ENCODE measurements around the gene RLN1. TPM values are rescaled to one million over a fixed set of nuclear protein-coding genes. Genes with fewer than 3 reads are reported as not detected.
A peak's percentile ranks its signal among the peaks of the same experiment; 100 is the strongest.

The RLN1 gene
- total RNA-seq, 1 donor from 2014 or later = not detected

DNA sequence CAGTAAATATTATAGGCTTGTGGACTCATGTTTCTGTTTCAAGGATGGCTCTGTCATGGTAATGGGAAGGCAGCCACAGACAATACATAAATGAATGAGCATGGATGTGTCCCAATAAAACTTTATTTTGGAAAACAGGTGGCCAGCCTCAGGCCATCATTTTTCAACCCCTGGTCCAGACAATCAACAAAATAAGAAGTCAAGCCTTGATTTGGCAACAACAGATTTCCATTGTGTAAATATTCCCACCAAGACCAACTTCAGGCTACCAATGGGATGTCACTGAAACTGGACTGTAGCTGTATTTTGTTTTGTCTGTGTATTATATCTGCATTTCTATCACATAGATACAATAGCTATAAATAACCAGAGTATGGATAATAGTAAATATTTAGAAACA is 20.7 kb upstream of the RLN1 start:
- no peaks in the 10 kb centered on the region for H3K27me3 ChIP-seq (ENCODE audit: insufficient read depth, low read length)
- no peak overlapping the region for H3K4me3 ChIP-seq (ENCODE audit: insufficient read depth, low read depth, low read length)
- no peaks in the 10 kb centered on the region for H3K9me3 ChIP-seq (ENCODE audit: insufficient read depth, low read depth, low read length)
- no peak overlapping the region for H3K4me2 ChIP-seq (ENCODE audit: low read length)
- Mint-ChIP-seq H3K27ac (ENCODE audit: unreplicated experiment) (no peak overlapping the region), H3K27me3 (ENCODE audit: low read depth, unreplicated experiment) (no peaks in the 10 kb centered on the region), H3K4me1 (ENCODE audit: low read depth, unreplicated experiment) (peaks cover 11% of the 10 kb centered on the region), H3K36me3 (ENCODE audit: low read depth, unreplicated experiment) (no peaks in the 10 kb centered on the region), H3K9me3 (ENCODE audit: unreplicated experiment) (peaks cover 4% of the 10 kb centered on the region), H3K4me3 (ENCODE audit: unreplicated experiment) (no peak overlapping the region)
- no peaks in the 10 kb centered on the region for H3K79me2 ChIP-seq (ENCODE audit: insufficient read depth, low read length)
- DNase-seq (ENCODE audit: low read depth) = no peak
- peaks cover 4% of the 10 kb centered on the region for H3K36me3 ChIP-seq (ENCODE audit: insufficient read depth, low read length)
- TF ChIP-seq, protein P1, sequence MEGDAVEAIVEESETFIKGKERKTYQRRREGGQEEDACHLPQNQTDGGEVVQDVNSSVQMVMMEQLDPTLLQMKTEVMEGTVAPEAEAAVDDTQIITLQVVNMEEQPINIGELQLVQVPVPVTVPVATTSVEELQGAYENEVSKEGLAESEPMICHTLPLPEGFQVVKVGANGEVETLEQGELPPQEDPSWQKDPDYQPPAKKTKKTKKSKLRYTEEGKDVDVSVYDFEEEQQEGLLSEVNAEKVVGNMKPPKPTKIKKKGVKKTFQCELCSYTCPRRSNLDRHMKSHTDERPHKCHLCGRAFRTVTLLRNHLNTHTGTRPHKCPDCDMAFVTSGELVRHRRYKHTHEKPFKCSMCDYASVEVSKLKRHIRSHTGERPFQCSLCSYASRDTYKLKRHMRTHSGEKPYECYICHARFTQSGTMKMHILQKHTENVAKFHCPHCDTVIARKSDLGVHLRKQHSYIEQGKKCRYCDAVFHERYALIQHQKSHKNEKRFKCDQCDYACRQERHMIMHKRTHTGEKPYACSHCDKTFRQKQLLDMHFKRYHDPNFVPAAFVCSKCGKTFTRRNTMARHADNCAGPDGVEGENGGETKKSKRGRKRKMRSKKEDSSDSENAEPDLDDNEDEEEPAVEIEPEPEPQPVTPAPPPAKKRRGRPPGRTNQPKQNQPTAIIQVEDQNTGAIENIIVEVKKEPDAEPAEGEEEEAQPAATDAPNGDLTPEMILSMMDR (IDR thresholded peaks at IDR 0.05; ENCODE audit: insufficient read depth, low read depth, low read length) = no peak
- no peak for TF ChIP-seq EZH2 (IDR thresholded peaks at IDR 0.05; ENCODE audit: insufficient read depth, low read length)
- no peak overlapping the region for H3K9ac ChIP-seq (ENCODE audit: low read length)
- H3K4me1 ChIP-seq (ENCODE audit: insufficient read depth, low read length) = no peaks in the 10 kb centered on the region
- no peaks in the 10 kb centered on the region for H4K20me1 ChIP-seq (ENCODE audit: insufficient read depth, low read length)
- H2AFZ ChIP-seq (ENCODE audit: low read depth, low read length) = no peak overlapping the region
- no peak overlapping the region for H3K27ac ChIP-seq (ENCODE audit: low read depth, low read length)
- no peak for FAIRE-seq

DNA sequence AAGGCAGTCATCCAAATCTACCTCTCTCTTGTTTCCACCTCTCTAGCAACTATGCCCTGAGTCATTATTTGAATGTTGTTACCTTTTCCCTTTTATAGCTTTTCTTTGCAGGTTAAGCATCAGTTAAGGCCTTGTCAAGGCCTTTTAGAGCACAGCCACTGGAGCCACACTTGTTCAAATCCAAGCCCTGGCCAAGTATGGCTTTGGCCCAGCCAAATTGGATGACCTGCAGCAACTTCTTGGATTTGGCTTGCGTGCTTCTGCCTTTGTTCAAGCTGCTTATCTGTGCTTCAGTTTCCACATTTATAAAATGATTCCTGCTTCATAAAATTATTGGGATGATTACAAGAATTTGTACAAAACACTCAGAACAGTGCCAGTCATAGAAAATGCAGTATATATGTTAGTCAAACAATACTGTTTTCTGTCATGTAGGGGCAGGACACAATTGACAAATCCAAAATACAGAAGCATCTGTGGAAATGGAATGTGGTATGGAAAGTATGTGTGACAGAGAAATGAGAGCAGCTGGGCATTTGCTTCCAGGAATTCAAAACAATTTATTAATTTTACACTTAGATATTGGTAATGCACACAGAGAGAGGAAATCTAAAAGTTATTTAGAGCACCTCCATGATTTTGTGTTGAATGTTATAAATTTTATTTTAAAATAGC is 17.9 kb upstream of the RLN1 start:
- Mint-ChIP-seq H3K27ac (ENCODE audit: unreplicated experiment) (no peak overlapping the region), H3K9me3 (ENCODE audit: unreplicated experiment) (peaks cover 4% of the 10 kb centered on the region), H3K27me3 (ENCODE audit: low read depth, unreplicated experiment) (peaks cover 2% of the 10 kb centered on the region), H3K36me3 (ENCODE audit: low read depth, unreplicated experiment) (no peaks in the 10 kb centered on the region), H3K4me1 (ENCODE audit: low read depth, unreplicated experiment) (peaks cover 16% of the 10 kb centered on the region), H3K4me3 (ENCODE audit: unreplicated experiment) (no peak overlapping the region)
- Histone ChIP-seq H3K9me3 (ENCODE audit: insufficient read depth, low read depth, low read length) (no peaks in the 10 kb centered on the region), H3K36me3 (ENCODE audit: insufficient read depth, low read length) (peaks cover 4% of the 10 kb centered on the region), H3K9ac (ENCODE audit: low read length) (no peak overlapping the region), H3K27me3 (ENCODE audit: insufficient read depth, low read length) (no peaks in the 10 kb centered on the region), H2AFZ (ENCODE audit: low read depth, low read length) (no peak overlapping the region), H3K4me3 (ENCODE audit: insufficient read depth, low read depth, low read length) (no peak overlapping the region), H3K4me1 (ENCODE audit: insufficient read depth, low read length) (no peaks in the 10 kb centered on the region), H3K79me2 (ENCODE audit: insufficient read depth, low read length) (no peaks in the 10 kb centered on the region), H4K20me1 (ENCODE audit: insufficient read depth, low read length) (no peaks in the 10 kb centered on the region), H3K4me2 (ENCODE audit: low read length) (no peak overlapping the region), H3K27ac (ENCODE audit: low read depth, low read length) (no peak overlapping the region)
- DNase-seq (ENCODE audit: low read depth) (no peak), FAIRE-seq (peak; percentile 5)
- no peak for TF ChIP-seq EZH2 (IDR thresholded peaks at IDR 0.05; ENCODE audit: insufficient read depth, low read length)
- TF ChIP-seq, protein P1 (IDR thresholded peaks at IDR 0.05; ENCODE audit: insufficient read depth, low read depth, low read length) = no peak

DNA sequence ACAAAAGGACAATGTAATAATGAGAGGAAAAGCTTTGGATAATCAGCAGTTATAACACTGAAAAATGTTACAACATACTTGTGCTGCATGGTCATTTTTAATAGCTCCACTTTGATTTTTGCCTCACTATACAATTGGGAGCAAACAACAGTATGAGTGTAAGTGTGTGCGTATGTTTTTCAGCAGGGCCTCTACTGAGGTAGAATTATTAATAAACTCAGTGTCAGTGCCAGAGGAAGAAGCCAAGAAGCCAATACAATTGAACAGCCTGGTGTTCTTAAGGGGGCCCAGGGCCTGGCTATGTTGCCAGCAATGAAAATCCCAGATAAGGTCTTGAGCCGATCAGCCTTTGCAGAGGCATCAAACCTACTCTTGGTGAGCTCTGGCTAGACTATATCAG is 16.1 kb upstream of the RLN1 start:
- H3K36me3 Mint-ChIP-seq (ENCODE audit: low read depth, unreplicated experiment) = no peaks in the 10 kb centered on the region
- TF ChIP-seq, protein P1 (IDR thresholded peaks at IDR 0.05; ENCODE audit: insufficient read depth, low read depth, low read length) = no peak
- no peak for TF ChIP-seq EZH2 (IDR thresholded peaks at IDR 0.05; ENCODE audit: insufficient read depth, low read length)
- Histone ChIP-seq H3K36me3 (ENCODE audit: insufficient read depth, low read length) (peaks cover 4% of the 10 kb centered on the region), H4K20me1 (ENCODE audit: insufficient read depth, low read length) (no peaks in the 10 kb centered on the region), H3K27me3 (ENCODE audit: insufficient read depth, low read length) (no peaks in the 10 kb centered on the region), H3K4me1 (ENCODE audit: insufficient read depth, low read length) (no peaks in the 10 kb centered on the region), H3K9me3 (ENCODE audit: insufficient read depth, low read depth, low read length) (no peaks in the 10 kb centered on the region), H3K4me3 (ENCODE audit: insufficient read depth, low read depth, low read length) (no peak overlapping the region), H3K27ac (ENCODE audit: low read depth, low read length) (no peak overlapping the region), H3K9ac (ENCODE audit: low read length) (no peak overlapping the region), H2AFZ (ENCODE audit: low read depth, low read length) (no peak overlapping the region), H3K79me2 (ENCODE audit: insufficient read depth, low read length) (no peaks in the 10 kb centered on the region), H3K4me2 (ENCODE audit: low read length) (no peak overlapping the region)
- H3K27me3 Mint-ChIP-seq (ENCODE audit: low read depth, unreplicated experiment) = peaks cover 2% of the 10 kb centered on the region
- DNase-seq (ENCODE audit: low read depth) = no peak
- peaks cover 4% of the 10 kb centered on the region for H3K9me3 Mint-ChIP-seq (ENCODE audit: unreplicated experiment)
- no peak overlapping the region for H3K27ac Mint-ChIP-seq (ENCODE audit: unreplicated experiment)
- peaks cover 11% of the 10 kb centered on the region for H3K4me1 Mint-ChIP-seq (ENCODE audit: low read depth, unreplicated experiment)
- no peak for FAIRE-seq
- no peak overlapping the region for H3K4me3 Mint-ChIP-seq (ENCODE audit: unreplicated experiment)

Measured in astrocyte (in vitro differentiated cells and primary cell).